ENCODE results near the gene MVD.

- TF ChIP-seq CTCF (IDR thresholded peaks at IDR 0.05 in 8 of 11, conservative IDR thresholded peaks at IDR 0.05 in 3 of 11) (no peak), POLR2AphosphoS5 (IDR thresholded peaks at IDR 0.05) (no peak)
Measured at GRCh38 chr16:88662222-88662842, 559 bp downstream of the MVD start.

All from spleen (tissue), 7 donors.